Stimulated activated CD4-positive, alpha-beta T cell treated with anti-CD3 and anti-CD28 coated beads, Interleukin-2, amount 100 ng/mL, for 4 hours (primary cell): ENCODE data around the gene PDE3A.

ENCODE experiments used
- DNase-seq: peaks from one replicate; pipeline ENCODE4 v3.0.0-alpha.2; 2020; ENCODE audit warnings: low read depth

The PDE3A gene

GRCh38 chr12:20716985-20717384 lies 348.6 kb downstream of the PDE3A start:
- DNase-seq = no peak

- no peak for DNase-seq
These were observed 350.0 kb downstream of the PDE3A start for GRCh38 chr12:20718294-20718693.

- DNase-seq = no peak
These were observed 353.8 kb downstream of the PDE3A start for GRCh38 chr12:20722142-20722541.

- DNase-seq = no peak
These were observed 362.9 kb downstream of the PDE3A start for GRCh38 chr12:20731274-20731673.
